ENCODE data around the gene AKAP8.
A peak's percentile ranks its signal among the peaks of the same experiment; 100 is the strongest.
"Not testable (repeated sequence)": the region's sequence is repeated elsewhere in the genome, so short reads cannot be mapped to it uniquely, and the experiment has no call there.

Gene AKAP8

GRCh38 chr19:15371786-15372380, 7.7 kb downstream of the AKAP8 start:
- no peak for DNase-seq

- no peak for DNase-seq
Measured at GRCh38 chr19:15371119-15371518, 8.5 kb downstream of the AKAP8 start.

GRCh38 chr19:15369594-15369891, 10.0 kb downstream of the AKAP8 start:
- DNase-seq, result no peak

GRCh38 chr19:15368798-15369593, 10.6 kb downstream of the AKAP8 start:
- no peak for DNase-seq

- no peak for DNase-seq
Measured at GRCh38 chr19:15368051-15368632, 11.4 kb downstream of the AKAP8 start.

GRCh38 chr19:15367439-15367838, 12.1 kb downstream of the AKAP8 start:
- DNase-seq, result no peak

GRCh38 chr19:15365264-15365663, 14.3 kb downstream of the AKAP8 start:
- DNase-seq, result no peak

GRCh38 chr19:15363791-15364190, 15.8 kb downstream of the AKAP8 start:
- DNase-seq, result not testable (repeated sequence)

GRCh38 chr19:15363048-15363447, 16.5 kb downstream of the AKAP8 start:
- not testable (repeated sequence) for DNase-seq

- not testable (repeated sequence) for DNase-seq
Measured at GRCh38 chr19:15360015-15360414, 19.6 kb downstream of the AKAP8 start.

GRCh38 chr19:15358918-15359317, 20.7 kb downstream of the AKAP8 start:
- DNase-seq, result no peak

- no peak for DNase-seq
Measured at GRCh38 chr19:15357906-15358305, 21.7 kb downstream of the AKAP8 start.

GRCh38 chr19:15354566-15355296, 24.9 kb downstream of the AKAP8 start:
- no peak for DNase-seq

GRCh38 chr19:15353908-15354307, 25.7 kb downstream of the AKAP8 start:
- no peak for DNase-seq

GRCh38 chr19:15352535-15352934, 27.1 kb downstream of the AKAP8 start:
- not testable (repeated sequence) for DNase-seq

- DNase-seq, result not testable (repeated sequence)
Measured at GRCh38 chr19:15341328-15341727, 38.3 kb downstream of the AKAP8 start.

GRCh38 chr19:15340086-15340485, 39.5 kb downstream of the AKAP8 start:
- no peak for DNase-seq

- DNase-seq, result no peak
Measured at GRCh38 chr19:15337202-15337601, 42.4 kb downstream of the AKAP8 start.

GRCh38 chr19:15335992-15336391, 43.6 kb downstream of the AKAP8 start:
- DNase-seq, result not testable (repeated sequence)

GRCh38 chr19:15332311-15332996, 47.1 kb downstream of the AKAP8 start, which contains the start of gene BRD4:
Gene BRD4, minus strand, starts transcription at chr19:15332539. Its CDS starts 59,440 bp downstream, at chr19:15273099.
- peak; percentile 65 for DNase-seq

- DNase-seq, result no peak
Measured at GRCh38 chr19:15331419-15332310, 47.9 kb downstream of the AKAP8 start.
